Thymus (tissue), 11 donors: ENCODE measurements around the gene ADI1. TPM values are rescaled to one million over a fixed set of nuclear protein-coding genes. Genes with fewer than 3 reads are reported as not detected.

Experiments used
- DNase-seq, 9 donors: peaks; one replicate each; pipeline ENCODE4 v3.0.0-alpha.2; 2013; ENCODE audit warnings: low spot score in 9 of 9, low read depth in 6 of 9, missing footprints in 1 of 9
- H3K27ac ChIP-seq, 2 donors: one replicate each; pipeline ENCODE4 v1.5.1; 2013; ENCODE audit warnings: control low read depth in 1 of 2, low read depth in 1 of 2, low read length in 1 of 2, mild to moderate bottlenecking in 1 of 2, moderate library complexity in 1 of 2
- H3K27me3 ChIP-seq, 2 donors: one replicate each; pipeline ENCODE4 v1.5.1; 2013; ENCODE audit warnings: low read length in 1 of 2; ENCODE audit not compliant: control insufficient read depth in 2 of 2, insufficient read depth in 1 of 2
- H3K36me3 ChIP-seq, 2 donors: one replicate each; pipeline ENCODE4 v1.5.1; 2013; ENCODE audit warnings: low read length in 1 of 2, mild to moderate bottlenecking in 1 of 2, moderate library complexity in 1 of 2; ENCODE audit not compliant: control insufficient read depth in 2 of 2, insufficient read depth in 2 of 2
- H3K4me1 ChIP-seq, 2 donors: one replicate each; pipeline ENCODE4 v1.5.1; 2013; ENCODE audit warnings: low read length in 2 of 2; ENCODE audit not compliant: control insufficient read depth in 2 of 2, insufficient read depth in 2 of 2
- H3K4me3 ChIP-seq, 2 donors: one replicate each; pipeline ENCODE4 v1.5.1; 2013; ENCODE audit warnings: low read length in 2 of 2, control low read depth in 1 of 2, mild to moderate bottlenecking in 1 of 2
- H3K9me3 ChIP-seq, 2 donors: one replicate each; pipeline ENCODE4 v1.5.1; 2013; ENCODE audit warnings: low read length in 1 of 2, mild to moderate bottlenecking in 1 of 2; ENCODE audit not compliant: control insufficient read depth in 2 of 2, insufficient read depth in 1 of 2
- WGBS: extraction: QIAGEN DNeasy Blood & Tissue Kit; methylation state at CpG from one replicate; pipeline ENCODE4 v1.1.7; 2013; 5-methylcytosine and 5-hydroxymethylcytosine counted together
- polyA plus RNA-seq: library from polyadenylated mRNA; stranded (reverse); fragments of 200-250 nt; gene quantifications from one replicate; pipeline ENCODE4 v1.2.3, GENCODE V29; 2013
- total RNA-seq: library from RNA; stranded (reverse); fragments of 120-200 nt; gene quantifications from one replicate; pipeline ENCODE4 v1.2.4, GENCODE V29; 2013
- donor health status: healthy.

ADI1 gene
- total and polyA plus RNA-seq, 2 donors = 28.1 to 50.0 TPM

- Histone ChIP-seq H3K4me1 (peaks cover 0 to 5% of the 10 kb centered on the region in 2 donors), H3K27me3 (no peaks in the 10 kb centered on the region), H3K27ac (no peak overlapping the region), H3K4me3 (no peak overlapping the region), H3K36me3 (peaks cover 7 to 8% of the 10 kb centered on the region in 2 donors), H3K9me3 (peaks cover 0 to 4% of the 10 kb centered on the region in 2 donors)
- DNase-seq = no peak
- over 99% methylated on average over 24 of the region's 24 CpGs for WGBS
Observed at GRCh38 chr2:3534251-3534814, 15.0 kb upstream of the ADI1 start.

- no peak overlapping the region for H3K27ac ChIP-seq
- 98% methylated on average over 6 of the region's 6 CpGs for WGBS
- H3K4me1 ChIP-seq = peaks cover 0 to 5% of the 10 kb centered on the region in 2 donors
- no peak for DNase-seq
- no peak overlapping the region for H3K4me3 ChIP-seq
- peaks cover 4 to 6% of the 10 kb centered on the region in 2 donors for H3K36me3 ChIP-seq
- H3K9me3 ChIP-seq = peaks cover 0 to 4% of the 10 kb centered on the region in 2 donors
- no peaks in the 10 kb centered on the region for H3K27me3 ChIP-seq
Observed at GRCh38 chr2:3533836-3534235, 14.5 kb upstream of the ADI1 start.

- H3K4me1 ChIP-seq = peaks cover 0 to 5% of the 10 kb centered on the region in 2 donors
- peaks cover 4 to 6% of the 10 kb centered on the region in 2 donors for H3K36me3 ChIP-seq
- H3K9me3 ChIP-seq = peaks cover 0 to 4% of the 10 kb centered on the region in 2 donors
- H3K27ac ChIP-seq = no peak overlapping the region
- DNase-seq = no peak
- 98% methylated on average over 12 of the region's 12 CpGs for WGBS
- H3K27me3 ChIP-seq = no peaks in the 10 kb centered on the region
- no peak overlapping the region for H3K4me3 ChIP-seq
Observed at GRCh38 chr2:3532941-3533340, 13.6 kb upstream of the ADI1 start.

DNA sequence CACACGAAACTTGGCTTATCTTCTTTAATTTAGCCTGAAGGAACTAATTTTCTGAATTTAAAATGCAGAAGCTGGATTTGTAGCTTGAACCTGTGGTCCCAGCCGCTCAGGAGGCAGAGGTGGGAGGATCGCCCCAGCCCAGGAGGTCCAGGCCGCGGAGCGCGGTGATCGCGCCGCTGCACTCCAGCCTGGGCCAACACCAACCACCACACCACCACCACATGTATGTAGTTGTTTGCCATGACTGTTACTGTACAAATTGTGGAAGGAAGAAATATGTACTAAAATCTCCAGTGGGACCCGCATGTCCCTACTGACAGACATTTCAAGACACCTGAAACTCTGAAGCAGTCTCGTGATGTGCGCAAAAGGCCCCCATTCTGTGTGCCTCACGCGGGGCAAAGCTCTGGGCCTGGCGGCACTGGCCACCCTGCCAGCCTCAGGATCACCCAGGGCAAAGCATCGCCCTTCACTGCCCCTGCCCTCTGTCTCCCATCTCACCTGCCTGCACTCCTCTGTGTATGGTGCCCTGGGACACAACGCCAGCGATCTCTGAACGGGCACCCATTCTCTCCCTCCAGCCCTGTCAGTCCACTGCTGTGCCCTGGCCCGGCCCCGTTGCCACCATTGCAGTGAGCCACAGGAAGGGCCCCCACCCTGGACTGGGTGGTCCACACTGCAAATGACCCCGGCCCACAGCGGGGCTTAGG lies 10.1 kb upstream of the ADI1 start:
- Histone ChIP-seq H3K4me1 (no peaks in the 10 kb centered on the region), H3K9me3 (peaks cover 0 to 4% of the 10 kb centered on the region in 2 donors), H3K36me3 (peaks cover 4 to 6% of the 10 kb centered on the region in 2 donors), H3K27ac (no peak overlapping the region), H3K27me3 (no peaks in the 10 kb centered on the region), H3K4me3 (no peak overlapping the region)
- no peak for DNase-seq
- WGBS = 98% methylated on average over 24 of the region's 24 CpGs

GRCh38 chr2:3527886-3528785 lies 8.8 kb upstream of the ADI1 start:
- no peaks in the 10 kb centered on the region for H3K36me3 ChIP-seq
- no peaks in the 10 kb centered on the region for H3K9me3 ChIP-seq
- no peak for DNase-seq
- H3K4me1 ChIP-seq = no peaks in the 10 kb centered on the region
- WGBS = 91% methylated on average over 40 of the region's 40 CpGs
- H3K27me3 ChIP-seq = no peaks in the 10 kb centered on the region
- no peak overlapping the region for H3K4me3 ChIP-seq
- no peak overlapping the region for H3K27ac ChIP-seq

DNA sequence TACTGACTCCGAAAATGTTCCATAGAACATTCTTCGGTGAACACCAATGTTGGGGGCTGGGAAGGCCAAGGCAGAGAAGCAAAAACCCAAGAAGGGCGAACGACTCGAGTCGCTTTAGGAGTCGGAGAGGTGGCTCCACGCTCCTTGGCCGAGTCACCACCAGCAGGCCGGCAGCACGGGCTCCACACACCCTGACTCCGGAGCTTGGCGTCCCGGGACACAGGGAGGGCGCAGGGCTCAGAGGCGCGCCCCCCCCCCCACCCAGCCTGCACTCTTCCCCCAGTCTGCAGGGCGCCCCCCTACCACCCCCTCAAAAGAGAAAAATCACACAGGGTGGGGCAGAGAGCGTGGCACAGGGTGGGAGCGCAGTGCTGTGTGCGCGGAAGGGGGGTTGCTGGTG lies 7.5 kb upstream of the ADI1 start:
- DNase-seq = no peak
- no peak overlapping the region for H3K4me3 ChIP-seq
- no peaks in the 10 kb centered on the region for H3K4me1 ChIP-seq
- no peak overlapping the region for H3K27ac ChIP-seq
- 95% methylated on average over 22 of the region's 22 CpGs for WGBS
- no peaks in the 10 kb centered on the region for H3K36me3 ChIP-seq
- H3K9me3 ChIP-seq = no peaks in the 10 kb centered on the region
- no peaks in the 10 kb centered on the region for H3K27me3 ChIP-seq

DNA sequence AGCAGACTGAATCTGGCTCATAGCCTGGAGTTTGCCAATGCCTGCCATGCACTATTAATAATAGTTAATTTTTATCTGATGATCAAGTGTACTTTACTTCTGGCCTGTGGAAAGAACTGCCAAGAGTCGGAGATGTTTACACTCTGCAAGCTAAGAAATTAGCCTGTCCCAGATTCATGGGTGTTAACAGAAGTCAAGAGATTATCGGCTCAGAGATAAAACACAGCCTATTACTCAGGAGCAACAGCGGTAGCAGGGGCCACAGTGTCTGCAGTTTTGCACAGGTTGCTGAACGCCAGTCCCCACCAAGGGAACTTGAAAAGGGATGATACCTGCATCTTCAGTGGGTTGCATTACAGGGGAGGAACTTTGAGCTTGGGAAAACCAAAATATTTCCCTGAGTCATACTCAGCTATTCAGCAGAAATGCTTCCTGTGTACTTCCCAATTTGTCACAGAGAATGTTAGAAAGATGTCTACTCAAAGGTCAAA lies 4.3 kb upstream of the ADI1 start:
- 91% methylated on average over 4 of the region's 4 CpGs for WGBS
- Histone ChIP-seq H3K9me3 (no peaks in the 10 kb centered on the region), H3K27ac (no peak overlapping the region), H3K4me1 (peaks cover 8 to 15% of the 10 kb centered on the region in 2 donors), H3K27me3 (no peaks in the 10 kb centered on the region), H3K4me3 (no peak overlapping the region), H3K36me3 (no peaks in the 10 kb centered on the region)
- DNase-seq = no peak

DNA sequence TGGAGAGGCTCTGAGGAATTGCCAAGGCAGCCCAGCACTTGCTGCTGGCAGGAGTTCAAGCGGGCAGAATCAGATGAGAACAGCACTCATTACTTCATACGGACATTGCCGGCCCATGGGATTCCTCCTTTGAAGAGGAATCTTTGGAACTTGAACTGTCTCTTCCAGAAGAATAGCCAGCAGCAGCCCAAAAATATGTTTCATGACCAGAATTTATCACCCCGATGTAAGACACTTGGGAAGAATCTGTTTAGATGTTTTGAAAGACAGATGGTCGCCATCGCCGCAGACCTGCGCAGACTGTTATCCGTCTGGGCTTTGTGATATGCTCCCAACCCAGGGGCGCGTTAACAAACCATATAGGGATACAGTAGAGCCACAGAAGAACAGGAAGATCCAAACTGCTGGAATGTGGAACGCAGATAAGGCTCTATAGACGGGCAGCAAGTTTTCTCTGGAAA lies 3.7 kb upstream of the ADI1 start:
- H3K4me1 ChIP-seq = peaks cover 8 to 17% of the 10 kb centered on the region in 2 donors
- no peak overlapping the region for H3K27ac ChIP-seq
- 98% methylated on average over 13 of the region's 13 CpGs for WGBS
- no peaks in the 10 kb centered on the region for H3K9me3 ChIP-seq
- no peak overlapping the region for H3K4me3 ChIP-seq
- H3K36me3 ChIP-seq = no peaks in the 10 kb centered on the region
- H3K27me3 ChIP-seq = no peaks in the 10 kb centered on the region
- no peak for DNase-seq

DNA sequence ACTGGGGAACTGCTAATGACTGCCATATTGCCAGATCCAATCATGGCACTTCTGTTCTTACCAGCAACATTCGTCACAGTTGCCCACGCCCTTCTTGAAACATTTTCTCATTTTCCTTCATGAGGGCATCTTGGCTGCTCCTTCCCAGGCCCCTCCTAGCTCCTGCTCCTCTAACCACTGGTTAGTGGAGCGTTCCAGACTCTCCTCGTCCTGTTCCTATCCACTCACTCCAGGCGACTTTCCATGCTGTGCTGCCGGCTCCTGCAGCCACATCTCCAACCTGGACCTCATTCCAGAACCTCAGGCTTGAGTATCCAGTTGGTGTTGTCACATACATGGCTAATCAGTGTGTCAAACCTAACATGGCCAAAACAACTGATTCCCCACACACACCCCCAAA lies 1.3 kb upstream of the ADI1 start:
- no peaks in the 10 kb centered on the region for H3K36me3 ChIP-seq
- no peak for DNase-seq
- no peak overlapping the region for H3K4me3 ChIP-seq
- WGBS = 99% methylated on average over 6 of the region's 6 CpGs
- H3K9me3 ChIP-seq = no peaks in the 10 kb centered on the region
- no peaks in the 10 kb centered on the region for H3K27me3 ChIP-seq
- H3K4me1 ChIP-seq = peaks cover 8 to 18% of the 10 kb centered on the region in 2 donors
- no peak overlapping the region for H3K27ac ChIP-seq
